ENCODE data around the gene USP47. TPM values are rescaled to one million over a fixed set of nuclear protein-coding genes. Genes with fewer than 3 reads are reported as not detected.

USP47 gene
- total RNA-seq, 4 donors from 2014 or later, result 84.4 to 222 (median 97.6) TPM

- Histone ChIP-seq H3K4me3 (no peak overlapping the region), H3K27me3 (no peaks in the 10 kb centered on the region), H3K36me3 (no peaks in the 10 kb centered on the region), H3K4me1 (peaks cover 12 to 15% of the 10 kb centered on the region in 2 donors), H3K27ac (no peak overlapping the region), H3K9me3 (no peaks in the 10 kb centered on the region)
- in situ Hi-C loops (cut with MboI; ENCODE audit: low sequenced_read_pairs in 4 of 4), result no loop called here
- DNase-seq (no peak), ATAC-seq (no peak)
- intact Hi-C loops (cut with DNase I; ENCODE audit: low total_unique reads), result loop anchor here (10.0 kb wide), 1 partner anchor 985 kb away; the partner anchor contains the start of gene ZBED5
- TF ChIP-seq POLR2A (IDR thresholded peaks at IDR 0.05) (no peak), CTCF (IDR thresholded peaks at IDR 0.05 in 4 of 5, conservative IDR thresholded peaks at IDR 0.05 in 1 of 5) (no peak)
Measured at GRCh38 chr11:11839718-11840117, 2.1 kb upstream of the USP47 start.

GRCh38 chr11:11841116-11841722 is 553 bp upstream of the USP47 start:
- no peaks in the 10 kb centered on the region for H3K36me3 ChIP-seq
- intact Hi-C loops (cut with DNase I; ENCODE audit: low total_unique reads) (loop anchor here (10.0 kb wide), 1 partner anchor 986 kb away; the partner anchor contains the start of gene ZBED5), in situ Hi-C loops (cut with MboI; ENCODE audit: low sequenced_read_pairs in 4 of 4) (no loop called here)
- H3K27ac ChIP-seq, result peak overlapping the region; percentile 99 to 100 (median 99)
- DNase-seq, result peak; percentile 28 to 43
- no peaks in the 10 kb centered on the region for H3K9me3 ChIP-seq
- peak overlapping the region; percentile 93 to 99 (median 96) for H3K4me3 ChIP-seq
- peaks cover 27 to 30% of the 10 kb centered on the region in 2 donors for H3K4me1 ChIP-seq
- ATAC-seq, result peak; percentile 49 to 59
- TF ChIP-seq CTCF (IDR thresholded peaks at IDR 0.05 in 4 of 5, conservative IDR thresholded peaks at IDR 0.05 in 1 of 5) (no peak), POLR2A (IDR thresholded peaks at IDR 0.05) (no peak)
- no peaks in the 10 kb centered on the region for H3K27me3 ChIP-seq

GRCh38 chr11:11842421-11843008 is 743 bp downstream of the USP47 start:
- H3K9me3 ChIP-seq, result no peaks in the 10 kb centered on the region
- H3K36me3 ChIP-seq, result no peaks in the 10 kb centered on the region
- no peaks in the 10 kb centered on the region for H3K27me3 ChIP-seq
- intact Hi-C loops (cut with DNase I; ENCODE audit: low total_unique reads) (loop anchor here (2.0 to 10.0 kb wide), 3 partner anchors 268 to 1034 kb away; partner anchors contain the start of genes EIF4G2, MICAL2 and ZBED5), in situ Hi-C loops (cut with MboI; ENCODE audit: low sequenced_read_pairs in 4 of 4) (no loop called here)
- peak overlapping the region; percentile 93 to 99 (median 96) for H3K4me3 ChIP-seq
- DNase-seq (peak; percentile 70 to 75), ATAC-seq (peak; percentile 81 to 86)
- peak overlapping the region; percentile 99 to 100 (median 99) for H3K27ac ChIP-seq
- peaks cover 40 to 43% of the 10 kb centered on the region in 2 donors for H3K4me1 ChIP-seq
- peak; percentile 38 to 55 for TF ChIP-seq POLR2A (IDR thresholded peaks at IDR 0.05)
- no peak for TF ChIP-seq CTCF (IDR thresholded peaks at IDR 0.05 in 4 of 5, conservative IDR thresholded peaks at IDR 0.05 in 1 of 5)

- Histone ChIP-seq H3K4me3 (peak overlapping the region; percentile 93 to 99 (median 96)), H3K27ac (peak overlapping the region; percentile 99 to 100 (median 99)), H3K9me3 (no peaks in the 10 kb centered on the region), H3K36me3 (no peaks in the 10 kb centered on the region), H3K27me3 (no peaks in the 10 kb centered on the region), H3K4me1 (peaks cover 47 to 50% of the 10 kb centered on the region in 2 donors)
- TF ChIP-seq POLR2A (IDR thresholded peaks at IDR 0.05), result peak; percentile 34 to 51
- no peak for TF ChIP-seq CTCF (IDR thresholded peaks at IDR 0.05 in 4 of 5, conservative IDR thresholded peaks at IDR 0.05 in 1 of 5)
- intact Hi-C loops (cut with DNase I; ENCODE audit: low total_unique reads), result loop anchor here (2.0 to 10.0 kb wide), 3 partner anchors 268 to 1034 kb away; partner anchors contain the start of genes EIF4G2, MICAL2 and ZBED5
- ATAC-seq, result peak; percentile 5 to 72
- no peak for DNase-seq
- in situ Hi-C loops (cut with MboI; ENCODE audit: low sequenced_read_pairs in 4 of 4), result no loop called here
Measured at GRCh38 chr11:11843211-11843621, 1.4 kb downstream of the USP47 start.

All from gastrocnemius medialis (tissue), 4 donors.